HCT116 (cell line): ENCODE data around the gene SNX9.

Experiments
- ATF3 ChIP-seq: IDR thresholded peaks from 2 replicates; pipeline ENCODE4 v1.6.1; 2012
- CTCF ChIP-seq, 3 experiments: fragments of 200-600 bp in 1 of 3; sonication (generic) in 1 of 3; IDR thresholded peaks in 2 of 3; conservative IDR thresholded peaks in 1 of 3; 2 replicates each; pipeline ENCODE4 v1.5.1; 2012 to 2017; ENCODE audit warnings: low read depth in 2 of 3, low read length in 2 of 3, antibody characterized with exemption in 1 of 3, borderline replicate concordance in 1 of 3, control low read depth in 1 of 3, mild to moderate bottlenecking in 1 of 3, mixed read lengths in 1 of 3, mixed run types in 1 of 3, moderate library complexity in 1 of 3; ENCODE audit not compliant: insufficient read depth in 1 of 3
- EGR1 ChIP-seq: IDR thresholded peaks from 2 replicates; pipeline ENCODE4 v1.6.1; 2012; ENCODE audit warnings: low read depth
- EZH2 ChIP-seq: fragments of 200-600 bp; sonication (generic); IDR thresholded peaks from 2 replicates; pipeline ENCODE4 v1.6.1; 2017; ENCODE audit warnings: antibody characterized with exemption, mixed run types
- MAX ChIP-seq: IDR thresholded peaks from 2 replicates; pipeline ENCODE4 v1.6.1; 2012
- POLR2A ChIP-seq: IDR thresholded peaks from 2 replicates; pipeline ENCODE4 v1.7.0; 2011; ENCODE audit warnings: borderline replicate concordance; ENCODE audit not compliant: insufficient read depth, insufficient read length; ENCODE audit errors: extremely low read depth
- POLR2AphosphoS5 ChIP-seq: IDR thresholded peaks from 2 replicates; pipeline ENCODE4 v1.6.1; 2011; ENCODE audit warnings: mild to moderate bottlenecking, low read depth, low read length, moderate library complexity
- RAD21 ChIP-seq: IDR thresholded peaks from 2 replicates; pipeline ENCODE4 v1.6.1; 2012; ENCODE audit warnings: low read depth, mild to moderate bottlenecking
- REST ChIP-seq: IDR thresholded peaks from 2 replicates; pipeline ENCODE4 v1.6.1; 2012; ENCODE audit warnings: low read depth
- SIN3A ChIP-seq: IDR thresholded peaks from 2 replicates; pipeline ENCODE4 v1.6.1; 2012; ENCODE audit warnings: low read depth
- YY1 ChIP-seq: IDR thresholded peaks from 2 replicates; pipeline ENCODE4 v1.6.1; 2011; ENCODE audit warnings: low read length, low read depth, moderate library complexity, mild to moderate bottlenecking; ENCODE audit not compliant: insufficient replicate concordance; ENCODE audit errors: extremely low read depth
- ZBTB33 ChIP-seq: IDR thresholded peaks from 2 replicates; pipeline ENCODE4 v1.6.1; 2011; ENCODE audit warnings: mild to moderate bottlenecking, low read length, moderate library complexity; ENCODE audit not compliant: insufficient replicate concordance; ENCODE audit errors: extremely low read depth

- TF ChIP-seq CTCF (IDR thresholded peaks at IDR 0.05 in 2 of 3, conservative IDR thresholded peaks at IDR 0.05 in 1 of 3; ENCODE audit: borderline replicate concordance in 1 of 3, insufficient read depth in 1 of 3, low read depth in 2 of 3, low read length in 2 of 3) (no peak), POLR2AphosphoS5 (no peak), ZBTB33 (no peak), SIN3A (no peak), YY1 (no peak), EZH2 (no peak), REST (no peak), ATF3 (no peak), RAD21 (no peak), EGR1 (no peak), MAX (no peak), POLR2A (no peak)
Measured at GRCh38 chr6:157904999-157905398, 82.0 kb downstream of the SNX9 start.
